ENCODE results near the gene RBKS. TPM values are rescaled to one million over a fixed set of nuclear protein-coding genes. Genes with fewer than 3 reads are reported as not detected.

Gene RBKS
- total and polyA plus RNA-seq, 2 of the 13 experiments (the other 11 are each of a cell fraction or from before 2014, with no cell fraction given), result 7.7 to 8.3 TPM

DNA sequence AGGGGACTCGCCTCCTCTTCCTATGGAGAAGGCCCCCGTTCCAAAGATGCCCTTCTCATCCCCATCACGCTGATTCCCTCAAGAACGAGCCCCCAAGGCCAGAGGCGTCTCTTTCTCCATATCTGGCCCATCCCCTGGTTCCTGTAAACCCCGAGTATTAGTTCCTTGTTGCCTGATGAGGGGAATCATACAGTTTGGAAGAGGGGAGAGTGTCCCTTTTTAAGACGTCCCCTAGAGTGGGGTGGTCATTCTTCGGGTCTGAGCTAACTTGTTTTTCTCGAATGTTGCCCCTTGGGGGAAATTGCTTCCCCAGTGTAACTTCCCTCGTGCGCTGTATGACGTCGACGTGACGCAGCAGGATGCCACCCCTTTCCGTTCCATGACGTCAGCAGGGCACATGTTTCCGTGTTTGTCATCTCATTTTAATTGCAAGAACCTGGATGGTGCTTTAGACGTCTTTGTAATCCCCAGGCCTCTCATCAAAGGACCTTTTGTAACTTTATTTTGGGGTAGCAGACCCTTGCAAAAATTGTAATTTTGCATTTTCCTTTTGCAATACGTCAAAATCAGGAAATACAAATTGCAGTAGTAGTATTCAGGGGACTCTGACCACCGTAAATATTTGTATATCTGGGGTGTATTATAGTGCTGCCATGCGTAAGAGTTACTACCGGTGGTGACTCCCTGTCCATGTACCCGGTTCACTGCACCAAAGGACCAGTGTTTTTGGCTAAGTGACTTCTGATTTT lies 911 bp upstream of the RBKS start (continued):
- TF ChIP-seq MAFG (CRISPR knock-in tag; IDR thresholded peaks at IDR 0.05) (no peak), MEIS1 (CRISPR knock-in tag; IDR thresholded peaks at IDR 0.05; ENCODE audit: borderline replicate concordance) (peak; percentile 32; the same call in 1 of the 2 replicates), GABPA (IDR thresholded peaks at IDR 0.05; ENCODE audit: low read depth, low read length) (peak; percentile 61), GABPA (CRISPR knock-in tag; IDR thresholded peaks at IDR 0.05; ENCODE audit: low read depth) (peak; percentile 88), HNRNPH1 (optimal IDR thresholded peaks at IDR 0.05; ENCODE audit: low read depth, low read length) (no peak), HNRNPLL (IDR thresholded peaks at IDR 0.05; ENCODE audit: low read depth, low read length, poor library complexity, severe bottlenecking) (no peak), NCOR1 (IDR thresholded peaks at IDR 0.05; ENCODE audit: borderline replicate concordance, low read length) (no peak), CENPX (CRISPR knock-in tag; IDR thresholded peaks at IDR 0.05) (no peak), MAFF (IDR thresholded peaks at IDR 0.05; ENCODE audit: low read depth, low read length) (0 out of 2 replicates have a peak, but pooled peaks have one; percentile 1), ZNF709 (CRISPR knock-in tag; IDR thresholded peaks at IDR 0.05) (no peak), HHEX (CRISPR knock-in tag; IDR thresholded peaks at IDR 0.05) (no peak), MED13 (CRISPR knock-in tag; IDR thresholded peaks at IDR 0.05) (no peak), ZNF160 (CRISPR knock-in tag; IDR thresholded peaks at IDR 0.05) (0 out of 2 replicates have a peak, but pooled peaks have one; percentile 53), MYC (CRISPR knock-in tag; IDR thresholded peaks at IDR 0.05; ENCODE audit: borderline replicate concordance) (peak; percentile 75; the same call in 1 of the 2 replicates), ZNF260 (CRISPR knock-in tag; IDR thresholded peaks at IDR 0.05; ENCODE audit: borderline replicate concordance, low read depth) (no peak), KLF13 (CRISPR knock-in tag; IDR thresholded peaks at IDR 0.05) (no peak), EEA1 (CRISPR knock-in tag; IDR thresholded peaks at IDR 0.05; ENCODE audit: borderline replicate concordance) (no peak), REXO4 (CRISPR knock-in tag; IDR thresholded peaks at IDR 0.05; ENCODE audit: borderline replicate concordance) (no peak), RBAK (CRISPR knock-in tag; IDR thresholded peaks at IDR 0.05) (no peak), ZNF891 (CRISPR knock-in tag; IDR thresholded peaks at IDR 0.05) (no peak), ZFP36L1 (CRISPR knock-in tag; IDR thresholded peaks at IDR 0.05) (no peak), HOXA5 (CRISPR knock-in tag; IDR thresholded peaks at IDR 0.05) (0 out of 2 replicates have a peak, but pooled peaks have one; percentile 1), REL (CRISPR knock-in tag; conservative IDR thresholded peaks at IDR 0.05) (0 out of 2 replicates have a peak, but pooled peaks have one; percentile 16), HNRNPL (IDR thresholded peaks at IDR 0.05; ENCODE audit: low read depth, low read length) (no peak)
- TF ChIP-seq, protein P1, sequence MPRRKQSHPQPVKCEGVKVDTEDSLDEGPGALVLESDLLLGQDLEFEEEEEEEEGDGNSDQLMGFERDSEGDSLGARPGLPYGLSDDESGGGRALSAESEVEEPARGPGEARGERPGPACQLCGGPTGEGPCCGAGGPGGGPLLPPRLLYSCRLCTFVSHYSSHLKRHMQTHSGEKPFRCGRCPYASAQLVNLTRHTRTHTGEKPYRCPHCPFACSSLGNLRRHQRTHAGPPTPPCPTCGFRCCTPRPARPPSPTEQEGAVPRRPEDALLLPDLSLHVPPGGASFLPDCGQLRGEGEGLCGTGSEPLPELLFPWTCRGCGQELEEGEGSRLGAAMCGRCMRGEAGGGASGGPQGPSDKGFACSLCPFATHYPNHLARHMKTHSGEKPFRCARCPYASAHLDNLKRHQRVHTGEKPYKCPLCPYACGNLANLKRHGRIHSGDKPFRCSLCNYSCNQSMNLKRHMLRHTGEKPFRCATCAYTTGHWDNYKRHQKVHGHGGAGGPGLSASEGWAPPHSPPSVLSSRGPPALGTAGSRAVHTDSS (CRISPR knock-in tag; conservative IDR thresholded peaks at IDR 0.05), result no peak
- TF ChIP-seq, protein P2, sequence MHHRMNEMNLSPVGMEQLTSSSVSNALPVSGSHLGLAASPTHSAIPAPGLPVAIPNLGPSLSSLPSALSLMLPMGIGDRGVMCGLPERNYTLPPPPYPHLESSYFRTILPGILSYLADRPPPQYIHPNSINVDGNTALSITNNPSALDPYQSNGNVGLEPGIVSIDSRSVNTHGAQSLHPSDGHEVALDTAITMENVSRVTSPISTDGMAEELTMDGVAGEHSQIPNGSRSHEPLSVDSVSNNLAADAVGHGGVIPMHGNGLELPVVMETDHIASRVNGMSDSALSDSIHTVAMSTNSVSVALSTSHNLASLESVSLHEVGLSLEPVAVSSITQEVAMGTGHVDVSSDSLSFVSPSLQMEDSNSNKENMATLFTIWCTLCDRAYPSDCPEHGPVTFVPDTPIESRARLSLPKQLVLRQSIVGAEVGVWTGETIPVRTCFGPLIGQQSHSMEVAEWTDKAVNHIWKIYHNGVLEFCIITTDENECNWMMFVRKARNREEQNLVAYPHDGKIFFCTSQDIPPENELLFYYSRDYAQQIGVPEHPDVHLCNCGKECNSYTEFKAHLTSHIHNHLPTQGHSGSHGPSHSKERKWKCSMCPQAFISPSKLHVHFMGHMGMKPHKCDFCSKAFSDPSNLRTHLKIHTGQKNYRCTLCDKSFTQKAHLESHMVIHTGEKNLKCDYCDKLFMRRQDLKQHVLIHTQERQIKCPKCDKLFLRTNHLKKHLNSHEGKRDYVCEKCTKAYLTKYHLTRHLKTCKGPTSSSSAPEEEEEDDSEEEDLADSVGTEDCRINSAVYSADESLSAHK (CRISPR knock-in tag; IDR thresholded peaks at IDR 0.05; ENCODE audit: borderline replicate concordance), result no peak
- TF ChIP-seq, protein P3, sequence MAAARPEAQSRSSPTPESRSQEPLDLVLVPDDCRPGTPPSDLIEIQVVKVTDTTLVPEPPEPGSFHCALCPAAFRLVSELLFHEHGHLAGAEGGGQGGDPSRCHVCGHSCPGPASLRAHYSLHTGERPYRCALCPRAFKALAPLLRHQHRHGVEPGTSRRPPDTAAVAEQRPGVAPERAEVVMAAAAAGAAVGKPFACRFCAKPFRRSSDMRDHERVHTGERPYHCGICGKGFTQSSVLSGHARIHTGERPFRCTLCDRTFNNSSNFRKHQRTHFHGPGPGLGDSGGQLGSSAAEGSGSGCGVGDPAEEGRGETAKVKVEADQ (CRISPR knock-in tag; IDR thresholded peaks at IDR 0.05; ENCODE audit: borderline replicate concordance), result no peak

Data from HepG2 (cell line).